Measurements from ENCODE around the gene SSU72.
"Not testable (repeated sequence)": the region's sequence is repeated elsewhere in the genome, so short reads cannot be mapped to it uniquely, and the experiment has no call there.

DNA sequence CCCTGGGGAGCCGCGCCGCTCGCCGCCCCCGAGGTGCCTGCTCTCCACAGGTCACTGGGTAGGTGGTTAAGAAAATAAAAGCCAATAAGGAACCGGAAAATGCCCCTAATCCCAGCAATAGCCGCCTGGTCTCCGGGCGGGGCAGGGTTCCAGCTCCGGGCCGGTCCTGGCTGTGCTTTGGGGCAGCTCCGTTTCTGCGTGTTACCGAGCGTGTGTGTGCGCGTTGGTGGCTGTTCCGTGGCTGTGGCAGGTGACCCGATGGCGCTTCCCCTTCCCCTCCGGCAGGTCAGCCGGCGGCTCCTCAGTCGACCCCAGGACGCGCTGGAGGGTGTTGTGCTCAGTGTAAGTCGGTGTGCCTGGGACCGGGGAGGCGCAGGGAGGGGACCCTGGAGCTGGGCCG lies 51.4 kb downstream of the SSU72 start:
- TF ChIP-seq, protein P1, sequence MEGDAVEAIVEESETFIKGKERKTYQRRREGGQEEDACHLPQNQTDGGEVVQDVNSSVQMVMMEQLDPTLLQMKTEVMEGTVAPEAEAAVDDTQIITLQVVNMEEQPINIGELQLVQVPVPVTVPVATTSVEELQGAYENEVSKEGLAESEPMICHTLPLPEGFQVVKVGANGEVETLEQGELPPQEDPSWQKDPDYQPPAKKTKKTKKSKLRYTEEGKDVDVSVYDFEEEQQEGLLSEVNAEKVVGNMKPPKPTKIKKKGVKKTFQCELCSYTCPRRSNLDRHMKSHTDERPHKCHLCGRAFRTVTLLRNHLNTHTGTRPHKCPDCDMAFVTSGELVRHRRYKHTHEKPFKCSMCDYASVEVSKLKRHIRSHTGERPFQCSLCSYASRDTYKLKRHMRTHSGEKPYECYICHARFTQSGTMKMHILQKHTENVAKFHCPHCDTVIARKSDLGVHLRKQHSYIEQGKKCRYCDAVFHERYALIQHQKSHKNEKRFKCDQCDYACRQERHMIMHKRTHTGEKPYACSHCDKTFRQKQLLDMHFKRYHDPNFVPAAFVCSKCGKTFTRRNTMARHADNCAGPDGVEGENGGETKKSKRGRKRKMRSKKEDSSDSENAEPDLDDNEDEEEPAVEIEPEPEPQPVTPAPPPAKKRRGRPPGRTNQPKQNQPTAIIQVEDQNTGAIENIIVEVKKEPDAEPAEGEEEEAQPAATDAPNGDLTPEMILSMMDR (conservative IDR thresholded peaks at IDR 0.05; ENCODE audit: low read depth, low read length): not testable (repeated sequence)
- not testable (repeated sequence) for TF ChIP-seq EZH2 (IDR thresholded peaks at IDR 0.05; ENCODE audit: borderline replicate concordance, low read depth, low read length, poor library complexity, severe bottlenecking)
